GM10266 (cell line): Measurements from ENCODE around the gene MROH2B.

ENCODE experiments used
- DNase-seq: peaks from one replicate; pipeline ENCODE4 v3.0.0; 2012; ENCODE audit errors: extremely low spot score
- CTCF ChIP-seq: IDR thresholded peaks from 2 replicates; pipeline ENCODE4 v1.5.1; 2012; ENCODE audit warnings: mild to moderate bottlenecking, low read depth; ENCODE audit not compliant: control insufficient read depth, insufficient read depth; ENCODE audit errors: missing control alignments

The MROH2B gene

GRCh38 chr5:41071242-41071641 lies at the start of gene MROH2B:
Gene MROH2B (minus strand): TSS chr5:41071342. CDS start chr5:41070852, 490 bp downstream.
- no peak for TF ChIP-seq CTCF
- no peak for DNase-seq

GRCh38 chr5:41120600-41120999 lies 49.5 kb upstream of the MROH2B start:
- DNase-seq, result no peak
- TF ChIP-seq CTCF, result no peak

- TF ChIP-seq CTCF, result no peak
- no peak for DNase-seq
Measured at GRCh38 chr5:41118177-41118576, 47.0 kb upstream of the MROH2B start.

GRCh38 chr5:41115281-41115680 lies 44.1 kb upstream of the MROH2B start:
- DNase-seq, result no peak
- TF ChIP-seq CTCF, result no peak

DNA sequence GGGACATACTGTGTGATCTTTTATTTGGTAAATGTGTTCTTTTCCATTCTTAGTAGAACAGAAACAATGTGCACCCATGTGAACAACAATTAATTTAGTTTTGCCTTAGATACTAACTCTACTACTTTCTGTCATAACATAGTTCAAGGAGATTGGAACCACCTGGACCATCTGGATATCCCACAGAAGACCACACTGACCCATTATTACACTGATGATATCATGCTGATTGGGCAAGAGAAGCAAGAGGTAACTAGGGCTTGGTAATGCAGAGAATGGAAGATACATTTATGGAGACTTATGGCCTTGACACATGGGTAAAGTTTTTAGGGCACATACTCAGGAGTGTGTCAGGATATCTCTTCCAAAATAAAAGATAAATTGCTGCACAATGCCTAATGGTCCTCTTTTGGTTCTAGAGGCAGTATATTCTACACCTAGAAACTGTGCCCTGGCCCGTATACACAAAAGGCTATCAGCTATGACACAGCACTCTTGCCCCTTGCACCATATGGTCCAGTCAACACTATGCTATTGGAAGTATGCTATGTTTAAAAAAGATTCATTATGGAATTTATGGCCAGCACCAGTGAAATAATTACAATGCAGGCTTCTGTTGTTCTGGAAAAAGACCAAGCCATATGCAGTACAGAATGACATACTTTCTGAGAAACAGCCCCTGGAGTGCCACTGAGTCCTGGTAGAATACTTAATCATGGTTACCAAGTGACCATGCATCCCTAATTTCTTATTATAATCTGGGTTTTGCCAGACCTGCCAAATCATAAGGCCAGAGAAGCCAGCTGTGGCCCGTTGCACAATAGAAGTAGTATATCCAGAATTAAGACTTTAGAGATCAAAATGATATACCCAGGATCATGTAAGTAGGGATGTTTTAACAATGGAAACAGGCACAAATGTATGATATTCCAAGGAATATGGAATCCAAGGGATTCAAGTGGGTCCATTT lies 41.6 kb upstream of the MROH2B start:
- no peak for TF ChIP-seq CTCF
- no peak for DNase-seq

- DNase-seq, result no peak
- TF ChIP-seq CTCF, result no peak
Measured at GRCh38 chr5:41109186-41109585, 38.0 kb upstream of the MROH2B start.

DNA sequence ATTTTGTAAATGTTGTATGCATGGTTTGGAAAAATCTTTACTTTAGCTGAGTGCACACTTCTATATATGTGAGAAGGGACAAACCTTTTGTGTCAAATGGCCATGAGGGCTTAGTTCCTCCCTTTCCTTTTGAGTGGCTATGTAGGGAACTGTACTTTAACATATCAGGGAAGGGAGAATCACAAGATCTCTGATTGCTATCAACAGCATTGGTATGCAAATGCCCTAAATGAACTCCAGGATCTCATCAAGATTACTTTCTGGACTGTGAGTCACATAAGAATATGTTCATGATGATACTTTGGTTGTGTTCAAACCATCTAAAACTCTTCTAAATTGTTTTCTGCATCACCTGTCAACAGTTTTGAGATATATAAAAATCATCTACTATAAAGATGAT lies 31.2 kb upstream of the MROH2B start:
- DNase-seq, result no peak
- no peak for TF ChIP-seq CTCF
